HL-60 (cell line): ENCODE data around the gene METTL25B.

ENCODE experiments used
- POLR2AphosphoS5 ChIP-seq: IDR thresholded peaks from 2 replicates; pipeline ENCODE4 v1.6.1; 2012; ENCODE audit warnings: low read depth
- TF ChIP-seq, protein P1 (sequence below): IDR thresholded peaks from one replicate; pipeline ENCODE4 v1.5.1; 2011; ENCODE audit warnings: low read length, control low read depth, inconsistent platforms; ENCODE audit not compliant: insufficient read depth
- TF ChIP-seq, protein P2 (sequence below): IDR thresholded peaks from 2 replicates; pipeline ENCODE4 v1.6.1; 2012; ENCODE audit warnings: low read depth; ENCODE audit not compliant: insufficient replicate concordance

DNA sequence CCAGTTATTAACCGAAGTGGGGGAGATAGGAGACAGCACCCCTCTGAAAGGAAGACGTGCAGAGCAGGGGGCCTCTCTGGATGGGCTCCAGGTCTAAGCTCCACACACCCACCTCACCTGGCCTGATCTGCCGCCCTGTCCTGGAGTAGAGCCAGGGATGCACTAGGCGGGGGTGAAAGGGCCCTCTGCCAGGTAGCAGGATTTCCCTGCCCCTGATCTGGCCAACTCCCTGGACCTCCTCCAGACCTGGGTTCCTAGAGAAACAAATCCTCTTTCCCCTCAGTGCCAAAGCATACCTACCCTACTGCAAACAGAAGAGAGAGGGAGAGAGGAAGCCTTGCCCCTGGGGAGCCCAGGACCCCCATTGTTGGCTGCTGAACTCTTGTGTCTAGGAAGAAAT lies 24.9 kb upstream of the METTL25B start:
- TF ChIP-seq, protein P1, sequence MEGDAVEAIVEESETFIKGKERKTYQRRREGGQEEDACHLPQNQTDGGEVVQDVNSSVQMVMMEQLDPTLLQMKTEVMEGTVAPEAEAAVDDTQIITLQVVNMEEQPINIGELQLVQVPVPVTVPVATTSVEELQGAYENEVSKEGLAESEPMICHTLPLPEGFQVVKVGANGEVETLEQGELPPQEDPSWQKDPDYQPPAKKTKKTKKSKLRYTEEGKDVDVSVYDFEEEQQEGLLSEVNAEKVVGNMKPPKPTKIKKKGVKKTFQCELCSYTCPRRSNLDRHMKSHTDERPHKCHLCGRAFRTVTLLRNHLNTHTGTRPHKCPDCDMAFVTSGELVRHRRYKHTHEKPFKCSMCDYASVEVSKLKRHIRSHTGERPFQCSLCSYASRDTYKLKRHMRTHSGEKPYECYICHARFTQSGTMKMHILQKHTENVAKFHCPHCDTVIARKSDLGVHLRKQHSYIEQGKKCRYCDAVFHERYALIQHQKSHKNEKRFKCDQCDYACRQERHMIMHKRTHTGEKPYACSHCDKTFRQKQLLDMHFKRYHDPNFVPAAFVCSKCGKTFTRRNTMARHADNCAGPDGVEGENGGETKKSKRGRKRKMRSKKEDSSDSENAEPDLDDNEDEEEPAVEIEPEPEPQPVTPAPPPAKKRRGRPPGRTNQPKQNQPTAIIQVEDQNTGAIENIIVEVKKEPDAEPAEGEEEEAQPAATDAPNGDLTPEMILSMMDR = no peak
- TF ChIP-seq POLR2AphosphoS5 = no peak
- TF ChIP-seq, protein P2, sequence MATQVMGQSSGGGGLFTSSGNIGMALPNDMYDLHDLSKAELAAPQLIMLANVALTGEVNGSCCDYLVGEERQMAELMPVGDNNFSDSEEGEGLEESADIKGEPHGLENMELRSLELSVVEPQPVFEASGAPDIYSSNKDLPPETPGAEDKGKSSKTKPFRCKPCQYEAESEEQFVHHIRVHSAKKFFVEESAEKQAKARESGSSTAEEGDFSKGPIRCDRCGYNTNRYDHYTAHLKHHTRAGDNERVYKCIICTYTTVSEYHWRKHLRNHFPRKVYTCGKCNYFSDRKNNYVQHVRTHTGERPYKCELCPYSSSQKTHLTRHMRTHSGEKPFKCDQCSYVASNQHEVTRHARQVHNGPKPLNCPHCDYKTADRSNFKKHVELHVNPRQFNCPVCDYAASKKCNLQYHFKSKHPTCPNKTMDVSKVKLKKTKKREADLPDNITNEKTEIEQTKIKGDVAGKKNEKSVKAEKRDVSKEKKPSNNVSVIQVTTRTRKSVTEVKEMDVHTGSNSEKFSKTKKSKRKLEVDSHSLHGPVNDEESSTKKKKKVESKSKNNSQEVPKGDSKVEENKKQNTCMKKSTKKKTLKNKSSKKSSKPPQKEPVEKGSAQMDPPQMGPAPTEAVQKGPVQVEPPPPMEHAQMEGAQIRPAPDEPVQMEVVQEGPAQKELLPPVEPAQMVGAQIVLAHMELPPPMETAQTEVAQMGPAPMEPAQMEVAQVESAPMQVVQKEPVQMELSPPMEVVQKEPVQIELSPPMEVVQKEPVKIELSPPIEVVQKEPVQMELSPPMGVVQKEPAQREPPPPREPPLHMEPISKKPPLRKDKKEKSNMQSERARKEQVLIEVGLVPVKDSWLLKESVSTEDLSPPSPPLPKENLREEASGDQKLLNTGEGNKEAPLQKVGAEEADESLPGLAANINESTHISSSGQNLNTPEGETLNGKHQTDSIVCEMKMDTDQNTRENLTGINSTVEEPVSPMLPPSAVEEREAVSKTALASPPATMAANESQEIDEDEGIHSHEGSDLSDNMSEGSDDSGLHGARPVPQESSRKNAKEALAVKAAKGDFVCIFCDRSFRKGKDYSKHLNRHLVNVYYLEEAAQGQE = no peak
